PC-3 (cell line): ENCODE results near the gene JMJD7.

Experiments
- CTCF ChIP-seq: fragments of 300-600 bp; sonication (generic); conservative IDR thresholded peaks from 2 replicates; pipeline ENCODE4 v1.5.1; 2017; ENCODE audit warnings: antibody characterized with exemption, low read depth, mild to moderate bottlenecking, low read length
- EZH2 ChIP-seq: fragments of 300-600 bp; sonication (generic); IDR thresholded peaks from one replicate; pipeline ENCODE4 v1.6.1; 2017; ENCODE audit warnings: antibody characterized with exemption, mild to moderate bottlenecking, low read length; ENCODE audit not compliant: unreplicated experiment

- TF ChIP-seq CTCF (no peak), EZH2 (no peak)
These were observed 28.8 kb downstream of the JMJD7 start for GRCh38 chr15:41856716-41857115.
